Measurements from ENCODE around the gene TMEM114. TPM values are rescaled to one million over a fixed set of nuclear protein-coding genes. Genes with fewer than 3 reads are reported as not detected.

The TMEM114 gene
- total RNA-seq, 1 donor from 2014 or later: 1.8 TPM

- no peak for DNase-seq (ENCODE audit: low spot score, unreplicated experiment)
- H3K36me3 Mint-ChIP-seq (ENCODE audit: insufficient read depth): no peaks in the 10 kb centered on the region
- H3K27me3 Mint-ChIP-seq: peaks cover under 1% of the 10 kb centered on the region
- peaks cover 16% of the 10 kb centered on the region for H3K4me1 Mint-ChIP-seq (ENCODE audit: low read depth)
- no peaks in the 10 kb centered on the region for H3K9me3 Mint-ChIP-seq (ENCODE audit: low read depth)
- no peak overlapping the region for H3K27ac Mint-ChIP-seq
- H3K4me3 Mint-ChIP-seq (ENCODE audit: low read depth): no peak overlapping the region
- no peak for TF ChIP-seq CTCF (IDR thresholded peaks at IDR 0.05; ENCODE audit: unreplicated experiment)
Observed at GRCh38 chr16:8544406-8544805, 45.9 kb downstream of the TMEM114 start.

GRCh38 chr16:8543258-8543657, 47.1 kb downstream of the TMEM114 start:
- Mint-ChIP-seq H3K4me3 (ENCODE audit: low read depth) (no peak overlapping the region), H3K4me1 (ENCODE audit: low read depth) (peaks cover 16% of the 10 kb centered on the region), H3K36me3 (ENCODE audit: insufficient read depth) (no peaks in the 10 kb centered on the region), H3K27ac (no peak overlapping the region), H3K9me3 (ENCODE audit: low read depth) (no peaks in the 10 kb centered on the region), H3K27me3 (no peaks in the 10 kb centered on the region)
- no peak for TF ChIP-seq CTCF (IDR thresholded peaks at IDR 0.05; ENCODE audit: unreplicated experiment)
- no peak for DNase-seq (ENCODE audit: low spot score, unreplicated experiment)

GRCh38 chr16:8542393-8542792, 47.9 kb downstream of the TMEM114 start:
- H3K9me3 Mint-ChIP-seq (ENCODE audit: low read depth): peaks cover 3% of the 10 kb centered on the region
- H3K4me1 Mint-ChIP-seq (ENCODE audit: low read depth): peaks cover 21% of the 10 kb centered on the region
- no peaks in the 10 kb centered on the region for H3K36me3 Mint-ChIP-seq (ENCODE audit: insufficient read depth)
- no peak for TF ChIP-seq CTCF (IDR thresholded peaks at IDR 0.05; ENCODE audit: unreplicated experiment)
- no peaks in the 10 kb centered on the region for H3K27me3 Mint-ChIP-seq
- no peak overlapping the region for H3K27ac Mint-ChIP-seq
- no peak overlapping the region for H3K4me3 Mint-ChIP-seq (ENCODE audit: low read depth)
- DNase-seq (ENCODE audit: low spot score, unreplicated experiment): no peak

GRCh38 chr16:8541868-8542267, 48.4 kb downstream of the TMEM114 start:
- Mint-ChIP-seq H3K36me3 (ENCODE audit: insufficient read depth) (no peaks in the 10 kb centered on the region), H3K27ac (no peak overlapping the region), H3K27me3 (no peaks in the 10 kb centered on the region), H3K9me3 (ENCODE audit: low read depth) (peaks cover 3% of the 10 kb centered on the region), H3K4me1 (ENCODE audit: low read depth) (peaks cover 21% of the 10 kb centered on the region), H3K4me3 (ENCODE audit: low read depth) (no peak overlapping the region)
- DNase-seq (ENCODE audit: low spot score, unreplicated experiment): no peak
- no peak for TF ChIP-seq CTCF (IDR thresholded peaks at IDR 0.05; ENCODE audit: unreplicated experiment)

GRCh38 chr16:8537691-8538342, 52.5 kb downstream of the TMEM114 start:
- no peak for TF ChIP-seq CTCF (IDR thresholded peaks at IDR 0.05; ENCODE audit: unreplicated experiment)
- DNase-seq (ENCODE audit: low spot score, unreplicated experiment): no peak
- H3K4me1 Mint-ChIP-seq (ENCODE audit: low read depth): peaks cover 10% of the 10 kb centered on the region
- no peaks in the 10 kb centered on the region for H3K27me3 Mint-ChIP-seq
- peak overlapping the region; percentile 81 for H3K27ac Mint-ChIP-seq
- H3K4me3 Mint-ChIP-seq (ENCODE audit: low read depth): no peak overlapping the region
- H3K9me3 Mint-ChIP-seq (ENCODE audit: low read depth): peaks cover 6% of the 10 kb centered on the region
- no peaks in the 10 kb centered on the region for H3K36me3 Mint-ChIP-seq (ENCODE audit: insufficient read depth)
